Immature natural killer cell (primary cell): Measurements from ENCODE around the gene MX1. TPM values are rescaled to one million over a fixed set of nuclear protein-coding genes. Genes with fewer than 3 reads are reported as not detected.
"Not testable (repeated sequence)": the region's sequence is repeated elsewhere in the genome, so short reads cannot be mapped to it uniquely, and the experiment has no call there.

Experiments
- DNase-seq, 3 donors: peaks; one replicate each; pipeline ENCODE4 v3.0.0; 2022; ENCODE audit warnings: mixed read lengths in 1 of 3
- H3K27ac Mint-ChIP-seq, 6 donors: one replicate each; pipeline ENCODE4 v1.8.0; 2020; ENCODE audit warnings: mixed read lengths in 6 of 6, mild to moderate bottlenecking in 5 of 6, inconsistent platforms in 4 of 6, moderate library complexity in 3 of 6
- H3K27me3 Mint-ChIP-seq, 3 donors: one replicate each; pipeline ENCODE4 v1.8.0; 2020 to 2021; ENCODE audit warnings: low read depth in 3 of 3, mild to moderate bottlenecking in 3 of 3, mixed read lengths in 3 of 3, moderate library complexity in 3 of 3, inconsistent platforms in 1 of 3
- H3K36me3 Mint-ChIP-seq, 3 donors: one replicate each; pipeline ENCODE4 v1.8.0; 2020; ENCODE audit warnings: mixed read lengths in 3 of 3, inconsistent platforms in 2 of 3, mild to moderate bottlenecking in 2 of 3
- H3K4me1 Mint-ChIP-seq, 2 donors: one replicate each; pipeline ENCODE4 v1.8.0; 2020; ENCODE audit warnings: inconsistent platforms in 2 of 2, mild to moderate bottlenecking in 2 of 2, mixed read lengths in 2 of 2, moderate library complexity in 1 of 2
- H3K4me3 Mint-ChIP-seq, 5 donors: one replicate each; pipeline ENCODE4 v1.8.0; 2020; ENCODE audit warnings: mild to moderate bottlenecking in 5 of 5, mixed read lengths in 5 of 5, inconsistent platforms in 3 of 5, moderate library complexity in 3 of 5
- H3K9me3 Mint-ChIP-seq, 6 donors: one replicate each; pipeline ENCODE4 v1.8.0; 2020; ENCODE audit warnings: mild to moderate bottlenecking in 6 of 6, mixed read lengths in 6 of 6, inconsistent platforms in 4 of 6, moderate library complexity in 3 of 6
- polyA plus RNA-seq, 3 donors: library from polyadenylated mRNA; unstranded; fragments of 300-500 nt; fragmentation: Illumina TruSeq; gene quantifications; one replicate each; pipeline ENCODE4 v1.2.3, GENCODE V29; 2021

The MX1 gene
- polyA plus RNA-seq, 3 donors from 2014 or later, result 27.5 to 58.1 (median 32.1) TPM

GRCh38 chr21:41398831-41399230 is 27.2 kb upstream of the MX1 start:
- no peak overlapping the region for H3K27ac Mint-ChIP-seq
- H3K36me3 Mint-ChIP-seq, result peaks cover 22 to 71% (median 60%) of the 10 kb centered on the region in 3 donors
- DNase-seq, result no peak
- H3K4me3 Mint-ChIP-seq, result no peak overlapping the region
- H3K4me1 Mint-ChIP-seq, result no peaks in the 10 kb centered on the region
- H3K27me3 Mint-ChIP-seq, result peaks cover 0 to 2% (median 0%) of the 10 kb centered on the region in 3 donors
- no peaks in the 10 kb centered on the region for H3K9me3 Mint-ChIP-seq

- Mint-ChIP-seq H3K36me3 (peaks cover 19 to 67% (median 60%) of the 10 kb centered on the region in 3 donors), H3K27me3 (peaks cover 0 to 2% (median 0%) of the 10 kb centered on the region in 3 donors)
Observed at GRCh38 chr21:41399246-41399800, 26.7 kb upstream of the MX1 start.

GRCh38 chr21:41402231-41402630 is 23.8 kb upstream of the MX1 start:
- peaks cover 24 to 63% (median 61%) of the 10 kb centered on the region in 3 donors for H3K36me3 Mint-ChIP-seq
- no peak overlapping the region for H3K4me3 Mint-ChIP-seq
- H3K27me3 Mint-ChIP-seq, result peaks cover 0 to 3% (median 2%) of the 10 kb centered on the region in 3 donors
- DNase-seq, result no peak
- H3K9me3 Mint-ChIP-seq, result no peaks in the 10 kb centered on the region
- H3K4me1 Mint-ChIP-seq, result no peaks in the 10 kb centered on the region
- H3K27ac Mint-ChIP-seq, result no peak overlapping the region

More at GRCh38 chr21:41399246-41399800, 26.7 kb upstream of the MX1 start:
- H3K9me3 Mint-ChIP-seq, result no peaks in the 10 kb centered on the region
- H3K4me1 Mint-ChIP-seq, result no peaks in the 10 kb centered on the region
- H3K27ac Mint-ChIP-seq, result no peak overlapping the region
- no peak overlapping the region for H3K4me3 Mint-ChIP-seq
- no peak for DNase-seq

GRCh38 chr21:41402796-41403195 is 23.2 kb upstream of the MX1 start:
- H3K4me3 Mint-ChIP-seq, result no peak overlapping the region
- H3K9me3 Mint-ChIP-seq, result no peaks in the 10 kb centered on the region
- H3K27me3 Mint-ChIP-seq, result peaks cover 0 to 4% (median 2%) of the 10 kb centered on the region in 3 donors
- H3K4me1 Mint-ChIP-seq, result no peaks in the 10 kb centered on the region
- DNase-seq, result no peak
- peaks cover 22 to 63% (median 63%) of the 10 kb centered on the region in 3 donors for H3K36me3 Mint-ChIP-seq
- H3K27ac Mint-ChIP-seq, result no peak overlapping the region

GRCh38 chr21:41403331-41403730 is 22.7 kb upstream of the MX1 start:
- Mint-ChIP-seq H3K27ac (peak overlapping the region in 1 of 6 donors; percentile 11), H3K4me1 (no peaks in the 10 kb centered on the region), H3K9me3 (no peaks in the 10 kb centered on the region), H3K36me3 (peaks cover 27 to 65% (median 63%) of the 10 kb centered on the region in 3 donors), H3K4me3 (no peak overlapping the region), H3K27me3 (peaks cover 0 to 4% (median 2%) of the 10 kb centered on the region in 3 donors)
- DNase-seq, result no peak

- Mint-ChIP-seq H3K4me3 (no peak overlapping the region), H3K27ac (no peak overlapping the region), H3K4me1 (no peaks in the 10 kb centered on the region), H3K9me3 (no peaks in the 10 kb centered on the region), H3K27me3 (peaks cover 0 to 4% (median 2%) of the 10 kb centered on the region in 3 donors), H3K36me3 (peaks cover 33 to 65% (median 64%) of the 10 kb centered on the region in 3 donors)
- no peak for DNase-seq
Observed at GRCh38 chr21:41403966-41404365, 22.1 kb upstream of the MX1 start.

GRCh38 chr21:41405321-41405720 is 20.7 kb upstream of the MX1 start:
- peaks cover 0 to under 1% (median 0%) of the 10 kb centered on the region in 6 donors for H3K9me3 Mint-ChIP-seq
- H3K27me3 Mint-ChIP-seq, result peaks cover 0 to 4% (median 4%) of the 10 kb centered on the region in 3 donors
- peaks cover 44 to 67% (median 64%) of the 10 kb centered on the region in 3 donors for H3K36me3 Mint-ChIP-seq
- H3K27ac Mint-ChIP-seq, result no peak overlapping the region
- no peak overlapping the region for H3K4me3 Mint-ChIP-seq
- H3K4me1 Mint-ChIP-seq, result no peaks in the 10 kb centered on the region
- no peak for DNase-seq

GRCh38 chr21:41406340-41406739 is 19.7 kb upstream of the MX1 start:
- H3K4me1 Mint-ChIP-seq, result no peaks in the 10 kb centered on the region

GRCh38 chr21:41407541-41408460 is 18.2 kb upstream of the MX1 start:
- DNase-seq, result no peak
- Mint-ChIP-seq H3K36me3 (peaks cover 37 to 61% (median 58%) of the 10 kb centered on the region in 3 donors), H3K9me3 (peaks cover 0 to 9% (median 2%) of the 10 kb centered on the region in 6 donors), H3K27me3 (peaks cover 0 to 13% (median 6%) of the 10 kb centered on the region in 3 donors), H3K4me3 (no peak overlapping the region), H3K27ac (peak overlapping the region in 1 of 6 donors; percentile 31), H3K4me1 (no peaks in the 10 kb centered on the region)

More at GRCh38 chr21:41406340-41406739, 19.7 kb upstream of the MX1 start:
- Mint-ChIP-seq H3K27me3 (peaks cover 0 to 4% (median 4%) of the 10 kb centered on the region in 3 donors), H3K27ac (no peak overlapping the region), H3K4me3 (no peak overlapping the region), H3K36me3 (peaks cover 40 to 65% (median 63%) of the 10 kb centered on the region in 3 donors), H3K9me3 (peaks cover 0 to 3% (median 0%) of the 10 kb centered on the region in 6 donors)
- no peak for DNase-seq

- H3K9me3 Mint-ChIP-seq, result peaks cover 0 to 10% (median 4%) of the 10 kb centered on the region in 6 donors
Observed at GRCh38 chr21:41410361-41410760, 15.7 kb upstream of the MX1 start.

GRCh38 chr21:41410767-41411448 is 15.1 kb upstream of the MX1 start:
- DNase-seq, result no peak
- Mint-ChIP-seq H3K27ac (no peak overlapping the region), H3K36me3 (peaks cover 33 to 47% (median 45%) of the 10 kb centered on the region in 3 donors), H3K4me1 (no peaks in the 10 kb centered on the region), H3K9me3 (peaks cover 0 to 10% (median 4%) of the 10 kb centered on the region in 6 donors), H3K4me3 (no peak overlapping the region), H3K27me3 (peaks cover 0 to 18% (median 13%) of the 10 kb centered on the region in 3 donors)

More at GRCh38 chr21:41410361-41410760, 15.7 kb upstream of the MX1 start:
- H3K4me3 Mint-ChIP-seq, result no peak overlapping the region
- no peak overlapping the region for H3K27ac Mint-ChIP-seq
- peaks cover 33 to 47% (median 45%) of the 10 kb centered on the region in 3 donors for H3K36me3 Mint-ChIP-seq
- no peak for DNase-seq
- peaks cover 0 to 18% (median 13%) of the 10 kb centered on the region in 3 donors for H3K27me3 Mint-ChIP-seq
- H3K4me1 Mint-ChIP-seq, result no peaks in the 10 kb centered on the region

- DNase-seq, result peak in 1 of 3 donors; percentile 21
- Mint-ChIP-seq H3K27me3 (peaks cover 0 to 15% (median 13%) of the 10 kb centered on the region in 3 donors), H3K4me3 (no peak overlapping the region), H3K36me3 (peaks cover 28 to 41% (median 40%) of the 10 kb centered on the region in 3 donors), H3K4me1 (no peaks in the 10 kb centered on the region), H3K27ac (no peak overlapping the region), H3K9me3 (peaks cover 0 to 10% (median 4%) of the 10 kb centered on the region in 6 donors)
Observed at GRCh38 chr21:41411449-41412089, 14.5 kb upstream of the MX1 start.

- not testable (repeated sequence) for H3K36me3 Mint-ChIP-seq, H3K4me3 Mint-ChIP-seq, H3K9me3 Mint-ChIP-seq, H3K27me3 Mint-ChIP-seq, DNase-seq
- H3K27ac Mint-ChIP-seq, result peak overlapping the region in 1 of 6 donors; percentile 31
- peaks cover 13 to 14% of the 10 kb centered on the region in 2 donors for H3K4me1 Mint-ChIP-seq
Observed at GRCh38 chr21:41417505-41417904, 8.5 kb upstream of the MX1 start.
